IPS-20b (cell line): ENCODE measurements around the gene CHST12.

ENCODE experiments used
- H3K27ac ChIP-seq: one replicate; pipeline ENCODE4 v1.5.1; 2013; ENCODE audit warnings: low read length
- H3K27me3 ChIP-seq: 2 replicates; pipeline ENCODE4 v1.6.1; 2013; ENCODE audit warnings: mild to moderate bottlenecking, low read length, inconsistent platforms; ENCODE audit not compliant: insufficient read depth
- H3K36me3 ChIP-seq: 2 replicates; pipeline ENCODE4 v1.6.1; 2013; ENCODE audit warnings: low read depth, mild to moderate bottlenecking, inconsistent platforms, low read length, moderate library complexity; ENCODE audit not compliant: insufficient read depth
- H3K4me1 ChIP-seq: 2 replicates; pipeline ENCODE4 v1.6.1; 2013; ENCODE audit warnings: mild to moderate bottlenecking, control low read depth, inconsistent platforms, low read length, moderate library complexity; ENCODE audit not compliant: insufficient read depth
- H3K4me3 ChIP-seq: 2 replicates; pipeline ENCODE4 v1.5.1; 2013; ENCODE audit warnings: mild to moderate bottlenecking, low read length, inconsistent platforms
- H3K9ac ChIP-seq: 2 replicates; pipeline ENCODE4 v1.6.1; 2013; ENCODE audit warnings: low read depth, mild to moderate bottlenecking, inconsistent platforms, low read length, moderate library complexity
- H3K9me3 ChIP-seq: 2 replicates; pipeline ENCODE4 v1.6.1; 2013; ENCODE audit warnings: mild to moderate bottlenecking, low read depth, low read length, inconsistent platforms; ENCODE audit not compliant: insufficient read depth

The CHST12 gene

GRCh38 chr7:2431260-2431867, 28.0 kb downstream of the CHST12 start:
- Histone ChIP-seq H3K27me3 (no peaks in the 10 kb centered on the region), H3K9me3 (no peaks in the 10 kb centered on the region), H3K9ac (no peak overlapping the region), H3K4me1 (no peaks in the 10 kb centered on the region), H3K27ac (no peak overlapping the region), H3K36me3 (peaks cover 19% of the 10 kb centered on the region), H3K4me3 (no peak overlapping the region)

DNA sequence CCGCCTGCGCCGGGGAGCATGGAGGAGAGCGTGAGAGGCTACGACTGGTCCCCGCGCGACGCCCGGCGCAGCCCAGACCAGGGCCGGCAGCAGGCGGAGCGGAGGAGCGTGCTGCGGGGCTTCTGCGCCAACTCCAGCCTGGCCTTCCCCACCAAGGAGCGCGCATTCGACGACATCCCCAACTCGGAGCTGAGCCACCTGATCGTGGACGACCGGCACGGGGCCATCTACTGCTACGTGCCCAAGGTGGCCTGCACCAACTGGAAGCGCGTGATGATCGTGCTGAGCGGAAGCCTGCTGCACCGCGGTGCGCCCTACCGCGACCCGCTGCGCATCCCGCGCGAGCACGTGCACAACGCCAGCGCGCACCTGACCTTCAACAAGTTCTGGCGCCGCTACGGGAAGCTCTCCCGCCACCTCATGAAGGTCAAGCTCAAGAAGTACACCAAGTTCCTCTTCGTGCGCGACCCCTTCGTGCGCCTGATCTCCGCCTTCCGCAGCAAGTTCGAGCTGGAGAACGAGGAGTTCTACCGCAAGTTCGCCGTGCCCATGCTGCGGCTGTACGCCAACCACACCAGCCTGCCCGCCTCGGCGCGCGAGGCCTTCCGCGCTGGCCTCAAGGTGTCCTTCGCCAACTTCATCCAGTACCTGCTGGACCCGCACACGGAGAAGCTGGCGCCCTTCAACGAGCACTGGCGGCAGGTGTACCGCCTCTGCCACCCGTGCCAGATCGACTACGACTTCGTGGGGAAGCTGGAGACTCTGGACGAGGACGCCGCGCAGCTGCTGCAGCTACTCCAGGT, 29.7 kb downstream of the CHST12 start:
- H3K9me3 ChIP-seq: no peaks in the 10 kb centered on the region
- no peak overlapping the region for H3K4me3 ChIP-seq
- H3K9ac ChIP-seq: no peak overlapping the region
- H3K36me3 ChIP-seq: peaks cover 21% of the 10 kb centered on the region
- no peaks in the 10 kb centered on the region for H3K4me1 ChIP-seq
- no peaks in the 10 kb centered on the region for H3K27me3 ChIP-seq
- no peak overlapping the region for H3K27ac ChIP-seq

DNA sequence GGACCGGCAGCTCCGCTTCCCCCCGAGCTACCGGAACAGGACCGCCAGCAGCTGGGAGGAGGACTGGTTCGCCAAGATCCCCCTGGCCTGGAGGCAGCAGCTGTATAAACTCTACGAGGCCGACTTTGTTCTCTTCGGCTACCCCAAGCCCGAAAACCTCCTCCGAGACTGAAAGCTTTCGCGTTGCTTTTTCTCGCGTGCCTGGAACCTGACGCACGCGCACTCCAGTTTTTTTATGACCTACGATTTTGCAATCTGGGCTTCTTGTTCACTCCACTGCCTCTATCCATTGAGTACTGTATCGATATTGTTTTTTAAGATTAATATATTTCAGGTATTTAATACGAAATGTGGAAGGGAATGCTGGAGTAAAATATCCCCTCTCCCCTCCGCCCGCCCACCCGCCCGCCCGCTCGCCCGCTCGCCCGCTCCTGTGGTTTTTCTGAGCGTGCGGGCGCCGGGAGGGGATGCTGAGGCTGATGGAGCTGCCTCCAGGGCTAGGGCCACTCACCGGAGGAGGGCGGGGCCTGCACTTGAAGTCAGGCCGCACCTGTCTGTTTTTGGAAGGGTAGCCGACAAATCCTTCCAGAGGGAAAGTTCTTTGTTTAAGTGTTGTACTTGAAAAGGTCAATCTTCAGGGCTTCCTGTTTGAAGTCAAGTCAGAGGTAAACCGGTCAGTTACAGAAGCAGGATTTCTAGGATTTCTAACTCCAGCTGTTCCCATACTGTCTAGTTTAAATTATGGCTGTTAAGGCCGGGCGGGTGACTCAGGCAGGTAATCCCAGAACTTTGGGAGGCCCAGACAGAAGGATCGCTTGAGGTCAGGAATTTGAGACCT, 30.5 kb downstream of the CHST12 start:
- H3K36me3 ChIP-seq: peaks cover 21% of the 10 kb centered on the region
- H3K4me1 ChIP-seq: no peaks in the 10 kb centered on the region
- no peak overlapping the region for H3K4me3 ChIP-seq
- no peaks in the 10 kb centered on the region for H3K27me3 ChIP-seq
- H3K9me3 ChIP-seq: no peaks in the 10 kb centered on the region
- no peak overlapping the region for H3K9ac ChIP-seq
- H3K27ac ChIP-seq: no peak overlapping the region

DNA sequence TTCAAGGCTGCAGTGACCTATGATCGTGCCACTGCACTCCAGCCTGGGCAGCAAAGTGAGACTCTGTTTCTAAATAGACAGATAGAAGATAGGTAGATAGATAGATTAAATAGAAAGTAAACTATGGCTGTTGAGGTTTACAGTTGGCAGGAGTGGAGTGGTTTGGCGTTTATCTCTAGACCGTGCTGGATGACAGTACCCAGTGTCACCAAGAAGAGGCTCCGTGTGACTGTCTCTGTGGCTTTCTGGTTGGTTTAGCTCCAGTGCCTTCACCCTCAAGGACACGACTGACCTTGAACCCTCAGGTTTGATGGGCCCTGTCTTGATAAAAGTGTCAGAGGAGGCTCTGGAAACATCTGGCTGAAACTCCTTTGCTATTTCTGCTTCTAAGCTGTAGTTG, 31.7 kb downstream of the CHST12 start:
- H3K9me3 ChIP-seq: no peaks in the 10 kb centered on the region
- peaks cover 21% of the 10 kb centered on the region for H3K36me3 ChIP-seq
- no peak overlapping the region for H3K9ac ChIP-seq
- H3K27ac ChIP-seq: no peak overlapping the region
- H3K4me1 ChIP-seq: no peaks in the 10 kb centered on the region
- H3K4me3 ChIP-seq: no peak overlapping the region
- no peaks in the 10 kb centered on the region for H3K27me3 ChIP-seq

- H3K27ac ChIP-seq: no peak overlapping the region
- H3K4me3 ChIP-seq: no peak overlapping the region
- H3K9me3 ChIP-seq: no peaks in the 10 kb centered on the region
- H3K4me1 ChIP-seq: no peaks in the 10 kb centered on the region
- H3K36me3 ChIP-seq: peaks cover 21% of the 10 kb centered on the region
- no peaks in the 10 kb centered on the region for H3K27me3 ChIP-seq
- no peak overlapping the region for H3K9ac ChIP-seq
Measured at GRCh38 chr7:2436341-2437104, 33.1 kb downstream of the CHST12 start.

- Histone ChIP-seq H3K36me3 (peaks cover 21% of the 10 kb centered on the region), H3K9me3 (no peaks in the 10 kb centered on the region), H3K4me1 (no peaks in the 10 kb centered on the region), H3K27me3 (no peaks in the 10 kb centered on the region), H3K9ac (no peak overlapping the region), H3K27ac (no peak overlapping the region), H3K4me3 (no peak overlapping the region)
Measured at GRCh38 chr7:2437136-2437535, 33.7 kb downstream of the CHST12 start.

DNA sequence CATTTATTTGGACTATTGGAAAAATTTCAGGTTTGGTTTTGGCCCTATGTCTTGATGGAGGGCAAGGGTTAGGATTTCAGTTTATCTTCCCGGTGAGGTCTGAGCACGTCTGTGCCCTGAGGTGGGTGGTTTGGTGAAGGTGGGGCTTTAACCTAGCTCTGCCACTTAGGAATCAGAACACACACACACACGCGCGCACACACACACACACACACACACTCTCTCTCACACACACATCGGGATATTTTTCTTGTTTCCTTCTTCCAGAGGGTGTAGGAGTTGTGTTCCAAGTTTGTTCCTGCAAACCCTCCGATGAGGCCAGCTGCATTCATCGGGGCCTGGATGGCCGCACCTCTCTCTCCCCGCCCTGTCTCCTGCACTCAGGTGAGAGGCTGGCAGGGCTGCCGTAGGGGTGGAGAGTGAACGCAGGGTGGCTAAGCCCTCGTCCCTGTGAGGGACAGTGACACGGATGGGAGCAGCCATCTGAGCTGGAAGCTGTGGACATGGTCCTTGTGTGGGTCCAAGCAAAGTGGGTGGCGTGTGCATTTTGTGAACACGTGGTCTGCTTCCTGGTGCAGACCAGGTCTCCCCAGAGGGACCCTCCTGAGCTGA, 34.2 kb downstream of the CHST12 start:
- Histone ChIP-seq H3K27me3 (no peaks in the 10 kb centered on the region), H3K36me3 (peaks cover 20% of the 10 kb centered on the region), H3K9me3 (no peaks in the 10 kb centered on the region), H3K9ac (no peak overlapping the region), H3K4me1 (no peaks in the 10 kb centered on the region), H3K4me3 (no peak overlapping the region), H3K27ac (no peak overlapping the region)

GRCh38 chr7:2438186-2438585, 34.8 kb downstream of the CHST12 start:
- H3K27ac ChIP-seq: no peak overlapping the region
- no peaks in the 10 kb centered on the region for H3K4me1 ChIP-seq
- no peaks in the 10 kb centered on the region for H3K27me3 ChIP-seq
- peaks cover 17% of the 10 kb centered on the region for H3K36me3 ChIP-seq
- H3K9me3 ChIP-seq: no peaks in the 10 kb centered on the region
- H3K4me3 ChIP-seq: no peak overlapping the region
- H3K9ac ChIP-seq: no peak overlapping the region

DNA sequence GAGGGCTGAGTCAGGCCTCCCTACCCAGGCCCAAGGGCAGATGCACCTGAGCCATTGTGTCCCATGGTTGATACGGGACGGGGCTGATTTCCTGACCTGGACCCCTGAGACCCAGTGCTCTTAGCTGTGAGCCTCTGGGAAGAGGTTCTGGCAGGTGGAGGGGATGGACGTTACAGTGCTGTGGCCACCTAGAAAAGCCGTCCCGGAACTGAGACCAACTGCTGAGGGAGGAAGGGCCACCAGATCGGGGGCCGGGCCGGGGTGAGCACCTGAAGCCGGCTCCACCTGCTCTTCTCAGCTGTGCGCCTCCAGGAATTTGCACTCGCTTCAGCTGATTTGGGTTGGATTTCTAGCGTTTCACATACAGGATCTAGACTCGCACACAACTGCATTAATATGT, 35.4 kb downstream of the CHST12 start:
- no peaks in the 10 kb centered on the region for H3K9me3 ChIP-seq
- H3K36me3 ChIP-seq: peaks cover 11% of the 10 kb centered on the region
- no peak overlapping the region for H3K27ac ChIP-seq
- no peak overlapping the region for H3K9ac ChIP-seq
- H3K4me1 ChIP-seq: no peaks in the 10 kb centered on the region
- no peak overlapping the region for H3K4me3 ChIP-seq
- H3K27me3 ChIP-seq: no peaks in the 10 kb centered on the region

- Histone ChIP-seq H3K27me3 (no peaks in the 10 kb centered on the region), H3K9me3 (no peaks in the 10 kb centered on the region), H3K4me1 (no peaks in the 10 kb centered on the region), H3K36me3 (peaks cover 7% of the 10 kb centered on the region; the same call in 1 of the 2 replicates), H3K9ac (no peak overlapping the region), H3K27ac (no peak overlapping the region), H3K4me3 (no peak overlapping the region)
Measured at GRCh38 chr7:2440608-2441245, 37.3 kb downstream of the CHST12 start.
